ENCODE data around the gene CABP4. TPM values are rescaled to one million over a fixed set of nuclear protein-coding genes. Genes with fewer than 3 reads are reported as not detected.
A peak's percentile ranks its signal among the peaks of the same experiment; 100 is the strongest.
"Not testable (repeated sequence)": the region's sequence is repeated elsewhere in the genome, so short reads cannot be mapped to it uniquely, and the experiment has no call there.

Gene CABP4
- total RNA-seq, 1 experiment from 2014 or later, result 0.55 TPM

DNA sequence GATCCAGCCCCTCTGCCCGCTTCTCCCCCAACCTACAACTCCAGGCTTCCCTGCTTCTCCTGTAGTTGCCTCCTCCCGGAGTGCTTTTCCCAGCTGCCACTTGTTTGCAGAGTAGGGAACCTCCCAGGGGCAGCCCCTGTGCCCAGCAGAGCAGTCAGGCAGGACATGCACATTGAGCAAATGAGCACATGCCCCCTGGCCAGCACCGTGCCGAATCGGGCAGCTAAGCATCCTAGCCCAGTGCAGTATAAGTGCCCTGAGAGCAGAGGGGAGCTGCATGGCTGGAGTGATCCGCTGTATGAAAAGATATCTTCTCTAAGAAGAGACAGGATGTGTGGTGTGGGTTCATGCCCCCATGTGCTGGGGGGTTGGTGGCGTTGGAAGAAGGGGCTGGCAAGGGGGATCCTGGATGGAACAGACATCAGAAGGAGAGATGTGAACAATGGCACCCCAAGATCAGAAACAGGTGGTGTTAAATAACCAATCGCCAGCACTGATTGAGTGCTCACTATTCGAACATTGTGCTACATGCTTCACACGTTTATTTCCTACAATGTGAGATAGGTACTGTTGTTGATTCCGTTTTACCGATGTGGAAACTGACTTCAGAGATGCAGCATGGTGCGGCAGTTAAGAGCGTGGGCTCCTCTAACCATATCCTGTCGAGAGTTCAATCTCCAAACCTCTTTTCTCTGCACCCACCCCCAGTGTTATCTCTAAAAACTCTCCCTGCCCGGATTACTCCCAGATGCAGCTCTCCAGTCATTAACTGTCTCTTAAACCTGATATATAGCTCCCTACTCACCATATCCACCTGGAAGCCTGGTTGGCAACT lies 28.9 kb downstream of the CABP4 start:
- Histone ChIP-seq H3K36me3 (ENCODE audit: low read depth, low read length) (no peaks in the 10 kb centered on the region; the same call in 1 of the 2 replicates), H2AFZ (ENCODE audit: low read length) (no peak overlapping the region), H3K9me3 (ENCODE audit: low read length) (no peaks in the 10 kb centered on the region), H3K27me3 (ENCODE audit: low read length) (no peaks in the 10 kb centered on the region), H3K9ac (ENCODE audit: low read length) (peak overlapping the region; percentile 73), H4K20me1 (ENCODE audit: low read length) (no peaks in the 10 kb centered on the region), H3K79me2 (ENCODE audit: low read length) (peaks cover 23% of the 10 kb centered on the region), H3K4me1 (ENCODE audit: insufficient read depth, low read length) (peaks cover 15% of the 10 kb centered on the region), H3K27ac (ENCODE audit: low read length) (no peak overlapping the region), H3F3A (ENCODE audit: low read length, unreplicated experiment) (no peaks in the 10 kb centered on the region), H3K4me3 (ENCODE audit: low read length) (peak overlapping the region; percentile 73), H3K9me2 (replicated peaks; ENCODE audit: low read length) (no peaks in the 10 kb centered on the region), H3K4me2 (ENCODE audit: low read length) (peak overlapping the region; percentile 90)
- ChIA-PET CTCF (no interaction called here), POLR2A (ENCODE audit: unreplicated experiment) (no interaction called here)
- intact Hi-C loops (cut with micrococcal nuclease), result loop anchor here (2.0 kb wide), 1 partner anchor 21 kb away; the partner anchor contains the start of gene PITPNM1
- no peak for ATAC-seq
- TF ChIP-seq, protein P1, sequence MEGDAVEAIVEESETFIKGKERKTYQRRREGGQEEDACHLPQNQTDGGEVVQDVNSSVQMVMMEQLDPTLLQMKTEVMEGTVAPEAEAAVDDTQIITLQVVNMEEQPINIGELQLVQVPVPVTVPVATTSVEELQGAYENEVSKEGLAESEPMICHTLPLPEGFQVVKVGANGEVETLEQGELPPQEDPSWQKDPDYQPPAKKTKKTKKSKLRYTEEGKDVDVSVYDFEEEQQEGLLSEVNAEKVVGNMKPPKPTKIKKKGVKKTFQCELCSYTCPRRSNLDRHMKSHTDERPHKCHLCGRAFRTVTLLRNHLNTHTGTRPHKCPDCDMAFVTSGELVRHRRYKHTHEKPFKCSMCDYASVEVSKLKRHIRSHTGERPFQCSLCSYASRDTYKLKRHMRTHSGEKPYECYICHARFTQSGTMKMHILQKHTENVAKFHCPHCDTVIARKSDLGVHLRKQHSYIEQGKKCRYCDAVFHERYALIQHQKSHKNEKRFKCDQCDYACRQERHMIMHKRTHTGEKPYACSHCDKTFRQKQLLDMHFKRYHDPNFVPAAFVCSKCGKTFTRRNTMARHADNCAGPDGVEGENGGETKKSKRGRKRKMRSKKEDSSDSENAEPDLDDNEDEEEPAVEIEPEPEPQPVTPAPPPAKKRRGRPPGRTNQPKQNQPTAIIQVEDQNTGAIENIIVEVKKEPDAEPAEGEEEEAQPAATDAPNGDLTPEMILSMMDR (conservative IDR thresholded peaks at IDR 0.05; ENCODE audit: low read depth, low read length), result no peak
- no peak for TF ChIP-seq EZH2phosphoT487 (IDR thresholded peaks at IDR 0.05; ENCODE audit: borderline replicate concordance, low read length)
- no peak for TF ChIP-seq EZH2 (IDR thresholded peaks at IDR 0.05; ENCODE audit: low read length, unreplicated experiment)
- DNase-seq, result no peak
- BruUV-seq (replicated peaks), result no TSS peak

GRCh38 chr11:67484847-67485311 lies 29.7 kb downstream of the CABP4 start:
- Histone ChIP-seq H3F3A (ENCODE audit: low read length, unreplicated experiment) (no peaks in the 10 kb centered on the region), H3K27me3 (ENCODE audit: low read length) (no peaks in the 10 kb centered on the region), H3K9me2 (replicated peaks; ENCODE audit: low read length) (no peaks in the 10 kb centered on the region), H3K9ac (ENCODE audit: low read length) (no peak overlapping the region), H3K4me3 (ENCODE audit: low read length) (no peak overlapping the region), H3K4me1 (ENCODE audit: insufficient read depth, low read length) (peaks cover 15% of the 10 kb centered on the region), H3K9me3 (ENCODE audit: low read length) (no peaks in the 10 kb centered on the region), H3K36me3 (ENCODE audit: low read depth, low read length) (no peaks in the 10 kb centered on the region; the same call in 1 of the 2 replicates), H3K27ac (ENCODE audit: low read length) (no peak overlapping the region), H3K79me2 (ENCODE audit: low read length) (peaks cover 23% of the 10 kb centered on the region), H4K20me1 (ENCODE audit: low read length) (no peaks in the 10 kb centered on the region), H2AFZ (ENCODE audit: low read length) (no peak overlapping the region), H3K4me2 (ENCODE audit: low read length) (peak overlapping the region; percentile 90; the same call in 1 of the 2 replicates)
- ChIA-PET CTCF (no interaction called here), POLR2A (ENCODE audit: unreplicated experiment) (no interaction called here)
- DNase-seq (no peak), ATAC-seq (no peak)
- intact Hi-C loops (cut with micrococcal nuclease), result no loop called here
- no TSS peak for BruUV-seq (replicated peaks)
- TF ChIP-seq EZH2 (IDR thresholded peaks at IDR 0.05; ENCODE audit: low read length, unreplicated experiment) (no peak), EZH2phosphoT487 (IDR thresholded peaks at IDR 0.05; ENCODE audit: borderline replicate concordance, low read length) (no peak)
- TF ChIP-seq, protein P1 (conservative IDR thresholded peaks at IDR 0.05; ENCODE audit: low read depth, low read length), result no peak

GRCh38 chr11:67485873-67486361 lies 30.8 kb downstream of the CABP4 start:
- intact Hi-C loops (cut with micrococcal nuclease), result not testable (repeated sequence)
- CTCF ChIA-PET, result interaction anchor here (0.7 kb wide), 1 partner anchor 113 kb away, joined by 3 read pairs; no protein-coding TSS in a partner anchor

More at GRCh38 chr11:67485873-67486361, 30.8 kb downstream of the CABP4 start:
- ATAC-seq; H3K4me2 ChIP-seq (ENCODE audit: low read length); H3K9me2 ChIP-seq (replicated peaks; ENCODE audit: low read length); H2AFZ ChIP-seq (ENCODE audit: low read length); H3F3A ChIP-seq (ENCODE audit: low read length, unreplicated experiment); H4K20me1 ChIP-seq (ENCODE audit: low read length); POLR2A ChIA-PET (ENCODE audit: unreplicated experiment); H3K9ac ChIP-seq (ENCODE audit: low read length); DNase-seq; H3K4me3 ChIP-seq (ENCODE audit: low read length); BruUV-seq (replicated peaks); H3K9me3 ChIP-seq (ENCODE audit: low read length); H3K27ac ChIP-seq (ENCODE audit: low read length); H3K36me3 ChIP-seq (ENCODE audit: low read depth, low read length); H3K27me3 ChIP-seq (ENCODE audit: low read length): not testable (repeated sequence)
- Histone ChIP-seq H3K4me1 (ENCODE audit: insufficient read depth, low read length) (peaks cover 15% of the 10 kb centered on the region), H3K79me2 (ENCODE audit: low read length) (peaks cover 23% of the 10 kb centered on the region)

Data from PC-3 (cell line).